ENCODE data around the gene RAB43. TPM values are rescaled to one million over a fixed set of nuclear protein-coding genes. Genes with fewer than 3 reads are reported as not detected.
"Not testable (repeated sequence)": the region's sequence is repeated elsewhere in the genome, so short reads cannot be mapped to it uniquely, and the experiment has no call there.

Gene RAB43
- total RNA-seq, 2 experiments from 2014 or later: 10.4 to 12.5 TPM

DNA sequence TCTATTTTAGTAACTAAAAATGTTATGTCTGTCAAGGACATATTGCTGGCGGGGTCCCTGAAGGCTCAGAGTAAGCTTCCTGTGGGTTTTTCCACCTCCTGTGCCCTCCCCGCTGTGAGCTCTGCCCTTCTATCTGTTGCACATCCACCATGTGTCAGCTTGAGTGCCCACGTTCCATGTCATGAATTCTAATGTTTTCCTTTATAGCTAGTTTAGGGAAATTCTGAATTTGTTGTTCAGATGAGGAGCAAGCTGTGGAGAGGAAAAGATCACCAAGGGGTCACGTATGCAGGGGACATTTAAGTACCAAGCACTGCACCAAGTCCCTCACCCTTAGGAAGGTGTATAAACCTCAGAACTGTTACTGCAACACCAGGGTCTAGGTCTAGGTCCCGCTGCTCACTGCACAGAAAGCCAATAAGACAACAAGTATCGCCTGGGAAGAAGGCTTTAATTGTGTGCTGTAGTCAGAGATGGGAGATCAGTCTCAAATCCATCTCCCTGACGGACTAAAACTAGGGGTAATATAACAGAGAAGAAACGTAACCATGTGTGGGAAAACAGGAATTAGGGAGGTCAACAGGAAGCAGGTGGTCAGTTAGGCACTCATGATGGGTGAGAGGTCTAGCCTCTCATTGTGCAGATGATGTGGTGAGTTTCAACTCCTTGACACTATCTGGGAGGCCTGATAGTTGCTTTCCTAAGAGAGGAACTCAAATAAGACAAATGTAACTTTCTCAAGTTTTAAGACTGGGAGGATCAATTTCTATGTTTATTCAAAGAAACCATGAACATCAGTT is 51.3 kb downstream of the RAB43 start:
- H3K27ac ChIP-seq (ENCODE audit: low read depth, low read length, poor library complexity, severe bottlenecking): no peak overlapping the region

DNA sequence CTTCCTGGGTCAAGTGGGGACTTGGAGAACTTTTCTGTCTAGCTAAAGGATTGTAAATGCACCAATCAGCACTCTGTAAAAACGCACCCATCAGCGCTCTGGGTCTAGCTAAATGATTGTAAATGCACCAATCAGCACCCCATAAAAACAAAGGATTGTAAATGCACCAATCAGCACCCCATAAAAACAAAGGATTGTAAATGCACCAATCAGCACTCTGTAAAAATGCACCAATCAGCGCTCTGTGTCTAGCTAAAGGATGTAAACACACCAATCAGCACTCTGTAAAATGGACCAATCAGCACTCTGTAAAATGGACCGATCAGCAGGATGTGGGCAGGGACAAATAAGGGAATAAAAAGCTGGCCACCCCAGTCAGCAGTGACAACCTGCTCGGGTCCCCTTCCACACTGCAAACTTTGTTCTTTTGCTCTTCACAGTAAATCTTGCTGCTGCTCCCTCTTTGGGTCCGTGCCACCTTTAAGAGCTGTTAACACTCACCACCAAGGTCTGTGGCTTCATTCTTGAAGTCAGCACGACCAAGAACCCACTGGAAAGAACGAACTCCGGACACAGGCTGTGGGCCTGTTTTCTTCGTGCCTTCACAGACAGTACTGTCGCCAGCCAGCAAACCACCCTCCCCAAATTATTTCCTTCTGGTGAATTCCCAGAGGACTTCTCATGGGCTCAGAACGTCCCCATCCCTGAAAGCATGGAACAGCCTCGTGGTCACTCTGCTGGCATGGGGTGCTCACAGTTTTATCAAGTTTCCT is 52.1 kb downstream of the RAB43 start:
- H4K20me1 ChIP-seq (ENCODE audit: insufficient read depth, low read length); CTCF ChIA-PET (ENCODE audit: unreplicated experiment); H3K9me3 ChIP-seq (ENCODE audit: low read length); DNase-seq (ENCODE audit: low spot score); H2AFZ ChIP-seq (ENCODE audit: low read length); H3K36me3 ChIP-seq (ENCODE audit: insufficient read depth, low read length); H3K4me1 ChIP-seq (ENCODE audit: insufficient read depth, low read length, poor library complexity, severe bottlenecking); BruUV-seq (replicated peaks); intact Hi-C loops (cut with micrococcal nuclease; ENCODE audit: unreplicated experiment); H3K79me2 ChIP-seq (ENCODE audit: insufficient read depth, low read depth, low read length); H3K4me2 ChIP-seq (ENCODE audit: low read length); H3K9me2 ChIP-seq (ENCODE audit: insufficient read depth, low read length); H3K27ac ChIP-seq (ENCODE audit: low read depth, low read length, poor library complexity, severe bottlenecking); H3K4me3 ChIP-seq (ENCODE audit: low read depth, low read length, poor library complexity, severe bottlenecking): not testable (repeated sequence)
- POLR2A ChIA-PET: interaction anchor here (0.5 to 1.1 kb wide), 4 partner anchors 10 to 364 kb away, joined by 3 to 5 read pairs (median 3); partner anchors contain the start of gene GP9

More for the DNA sequence above, 51.3 kb downstream of the RAB43 start:
- TF ChIP-seq EZH2phosphoT487 (IDR thresholded peaks at IDR 0.05; ENCODE audit: borderline replicate concordance, low read depth, low read length): no peak
- TF ChIP-seq, protein P1, sequence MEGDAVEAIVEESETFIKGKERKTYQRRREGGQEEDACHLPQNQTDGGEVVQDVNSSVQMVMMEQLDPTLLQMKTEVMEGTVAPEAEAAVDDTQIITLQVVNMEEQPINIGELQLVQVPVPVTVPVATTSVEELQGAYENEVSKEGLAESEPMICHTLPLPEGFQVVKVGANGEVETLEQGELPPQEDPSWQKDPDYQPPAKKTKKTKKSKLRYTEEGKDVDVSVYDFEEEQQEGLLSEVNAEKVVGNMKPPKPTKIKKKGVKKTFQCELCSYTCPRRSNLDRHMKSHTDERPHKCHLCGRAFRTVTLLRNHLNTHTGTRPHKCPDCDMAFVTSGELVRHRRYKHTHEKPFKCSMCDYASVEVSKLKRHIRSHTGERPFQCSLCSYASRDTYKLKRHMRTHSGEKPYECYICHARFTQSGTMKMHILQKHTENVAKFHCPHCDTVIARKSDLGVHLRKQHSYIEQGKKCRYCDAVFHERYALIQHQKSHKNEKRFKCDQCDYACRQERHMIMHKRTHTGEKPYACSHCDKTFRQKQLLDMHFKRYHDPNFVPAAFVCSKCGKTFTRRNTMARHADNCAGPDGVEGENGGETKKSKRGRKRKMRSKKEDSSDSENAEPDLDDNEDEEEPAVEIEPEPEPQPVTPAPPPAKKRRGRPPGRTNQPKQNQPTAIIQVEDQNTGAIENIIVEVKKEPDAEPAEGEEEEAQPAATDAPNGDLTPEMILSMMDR (conservative IDR thresholded peaks at IDR 0.05; ENCODE audit: low read length): no peak
- no peak overlapping the region for H2AFZ ChIP-seq (ENCODE audit: low read length)
- H3K4me2 ChIP-seq (ENCODE audit: low read length): no peak overlapping the region
- no peaks in the 10 kb centered on the region for H3K9me2 ChIP-seq (ENCODE audit: insufficient read depth, low read length)
- intact Hi-C loops (cut with micrococcal nuclease; ENCODE audit: unreplicated experiment): no loop called here
- H4K20me1 ChIP-seq (ENCODE audit: insufficient read depth, low read length): no peaks in the 10 kb centered on the region
- H3K4me3 ChIP-seq (ENCODE audit: low read depth, low read length, poor library complexity, severe bottlenecking): no peak overlapping the region
- POLR2A ChIA-PET: interaction anchor here (0.5 to 0.8 kb wide), 3 partner anchors 17 to 259 kb away, joined by 3 read pairs; no protein-coding TSS in a partner anchor
- no peaks in the 10 kb centered on the region for H3K9me3 ChIP-seq (ENCODE audit: low read length)
- no peaks in the 10 kb centered on the region for H3K4me1 ChIP-seq (ENCODE audit: insufficient read depth, low read length, poor library complexity, severe bottlenecking)
- no peaks in the 10 kb centered on the region for H3K79me2 ChIP-seq (ENCODE audit: insufficient read depth, low read depth, low read length)
- no TSS peak for BruUV-seq (replicated peaks)
- CTCF ChIA-PET (ENCODE audit: unreplicated experiment): no interaction called here
- DNase-seq (ENCODE audit: low spot score): no peak
- no peaks in the 10 kb centered on the region for H3K36me3 ChIP-seq (ENCODE audit: insufficient read depth, low read length)

DNA sequence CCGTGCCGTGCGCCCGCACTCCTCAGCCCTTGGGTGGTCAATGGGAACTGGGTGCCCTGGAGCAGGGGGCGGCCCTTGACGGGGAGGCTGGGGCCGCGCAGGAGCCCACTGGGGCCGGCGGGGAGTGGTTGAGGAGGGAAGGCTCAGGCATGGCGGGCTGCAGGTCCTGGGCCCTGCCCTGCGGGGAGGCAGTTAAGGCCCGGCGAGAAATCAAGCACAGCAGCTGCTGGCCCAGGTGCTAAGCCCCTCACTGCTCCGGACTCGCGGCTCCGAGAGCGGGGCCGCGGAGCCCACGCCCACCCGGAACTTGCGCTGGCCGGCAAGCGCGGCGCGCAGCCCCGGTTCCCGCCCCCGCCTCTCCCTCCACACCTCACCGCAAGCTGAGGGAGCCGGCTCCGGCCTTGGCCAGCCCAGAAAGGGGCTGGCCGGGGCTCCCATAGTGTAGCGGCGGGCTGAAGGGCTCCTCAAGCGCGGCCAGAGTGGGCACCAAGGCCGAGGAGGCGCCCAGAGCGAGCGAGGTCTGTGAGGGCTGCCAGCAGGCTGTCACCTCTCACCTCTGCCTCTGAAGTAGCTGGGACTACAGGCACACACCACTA is 53.2 kb downstream of the RAB43 start:
- intact Hi-C loops (cut with micrococcal nuclease; ENCODE audit: unreplicated experiment): no loop called here
- CTCF ChIA-PET (ENCODE audit: unreplicated experiment): no interaction called here
- BruUV-seq (replicated peaks): no TSS peak
- no peaks in the 10 kb centered on the region for H3K9me2 ChIP-seq (ENCODE audit: insufficient read depth, low read length)
- H3K79me2 ChIP-seq (ENCODE audit: insufficient read depth, low read depth, low read length): no peaks in the 10 kb centered on the region
- no peaks in the 10 kb centered on the region for H3K9me3 ChIP-seq (ENCODE audit: low read length)
- no peak for TF ChIP-seq EZH2phosphoT487 (IDR thresholded peaks at IDR 0.05; ENCODE audit: borderline replicate concordance, low read depth, low read length)
- TF ChIP-seq, protein P1 (conservative IDR thresholded peaks at IDR 0.05; ENCODE audit: low read length): no peak
- no peak overlapping the region for H3K27ac ChIP-seq (ENCODE audit: low read depth, low read length, poor library complexity, severe bottlenecking)
- no peak overlapping the region for H2AFZ ChIP-seq (ENCODE audit: low read length)
- DNase-seq (ENCODE audit: low spot score): no peak
- no peaks in the 10 kb centered on the region for H3K4me1 ChIP-seq (ENCODE audit: insufficient read depth, low read length, poor library complexity, severe bottlenecking)
- POLR2A ChIA-PET: interaction anchor here (0.5 to 1.1 kb wide), 3 partner anchors 8 to 372 kb away, joined by 3 to 5 read pairs (median 3); partner anchors contain the start of gene GP9
- no peak overlapping the region for H3K4me2 ChIP-seq (ENCODE audit: low read length)
- H3K36me3 ChIP-seq (ENCODE audit: insufficient read depth, low read length): no peaks in the 10 kb centered on the region
- no peak overlapping the region for H3K4me3 ChIP-seq (ENCODE audit: low read depth, low read length, poor library complexity, severe bottlenecking)
- no peaks in the 10 kb centered on the region for H4K20me1 ChIP-seq (ENCODE audit: insufficient read depth, low read length)

DNA sequence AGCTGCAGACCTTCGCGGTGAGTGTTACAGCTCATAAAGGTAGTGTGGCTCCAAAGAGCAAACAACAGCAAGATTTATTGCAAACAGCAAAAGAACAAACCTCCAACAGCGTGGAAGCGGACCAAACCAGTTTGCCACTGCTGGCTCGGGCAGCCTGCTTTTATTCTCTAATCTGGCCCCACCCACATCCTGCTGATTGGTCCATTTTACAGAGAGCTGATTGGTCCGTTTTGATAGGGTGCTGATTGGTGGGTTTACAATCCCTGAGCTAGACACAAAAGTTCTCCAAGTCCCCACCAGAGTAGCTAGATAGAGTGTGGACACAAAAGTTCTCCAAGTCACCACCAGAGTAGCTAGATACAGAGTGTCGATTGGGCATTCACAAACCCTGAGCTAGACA is 53.9 kb downstream of the RAB43 start:
- CTCF ChIA-PET (ENCODE audit: unreplicated experiment); H3K9me2 ChIP-seq (ENCODE audit: insufficient read depth, low read length); H2AFZ ChIP-seq (ENCODE audit: low read length); H3K79me2 ChIP-seq (ENCODE audit: insufficient read depth, low read depth, low read length); intact Hi-C loops (cut with micrococcal nuclease; ENCODE audit: unreplicated experiment); H4K20me1 ChIP-seq (ENCODE audit: insufficient read depth, low read length); BruUV-seq (replicated peaks); DNase-seq (ENCODE audit: low spot score); H3K27ac ChIP-seq (ENCODE audit: low read depth, low read length, poor library complexity, severe bottlenecking); H3K36me3 ChIP-seq (ENCODE audit: insufficient read depth, low read length); H3K4me1 ChIP-seq (ENCODE audit: insufficient read depth, low read length, poor library complexity, severe bottlenecking); H3K4me2 ChIP-seq (ENCODE audit: low read length); H3K4me3 ChIP-seq (ENCODE audit: low read depth, low read length, poor library complexity, severe bottlenecking); H3K9me3 ChIP-seq (ENCODE audit: low read length): not testable (repeated sequence)
- POLR2A ChIA-PET: interaction anchor here (0.8 kb wide), 1 partner anchor 51 kb away, joined by 4 read pairs; no protein-coding TSS in a partner anchor
